Ishikawa (cell line): ENCODE measurements around the gene RMRP.

Experiments
- CEBPB ChIP-seq: IDR thresholded peaks from 2 replicates; pipeline ENCODE4 v1.6.1; 2012
- CREB1 ChIP-seq: IDR thresholded peaks from 2 replicates; pipeline ENCODE4 v1.6.1; 2012; ENCODE audit warnings: low read depth
- EGR1 ChIP-seq: IDR thresholded peaks from 2 replicates; pipeline ENCODE4 v1.6.1; 2012
- EP300 ChIP-seq: IDR thresholded peaks from 2 replicates; pipeline ENCODE4 v1.6.1; 2012; ENCODE audit warnings: borderline replicate concordance
- FOXM1 ChIP-seq: IDR thresholded peaks from 2 replicates; pipeline ENCODE4 v1.6.1; 2012; ENCODE audit warnings: low read depth, borderline replicate concordance
- NFIC ChIP-seq: IDR thresholded peaks from 2 replicates; pipeline ENCODE4 v1.6.1; 2012
- RAD21 ChIP-seq: IDR thresholded peaks from 2 replicates; pipeline ENCODE4 v1.6.1; 2012; ENCODE audit warnings: low read depth
- TAF1 ChIP-seq: IDR thresholded peaks from 2 replicates; pipeline ENCODE4 v1.6.1; 2012; ENCODE audit warnings: low read depth, mild to moderate bottlenecking
- TCF12 ChIP-seq: IDR thresholded peaks from 2 replicates; pipeline ENCODE4 v1.6.1; 2012; ENCODE audit warnings: low read depth
- TEAD4 ChIP-seq: IDR thresholded peaks from 2 replicates; pipeline ENCODE4 v1.6.1; 2012
- YY1 ChIP-seq: IDR thresholded peaks from 2 replicates; pipeline ENCODE4 v1.6.1; 2012; ENCODE audit warnings: low read depth
- ZBTB7A ChIP-seq: IDR thresholded peaks from 2 replicates; pipeline ENCODE4 v1.6.1; 2012; ENCODE audit warnings: low read depth
- TF ChIP-seq, protein P1 (sequence below): IDR thresholded peaks from 2 replicates; pipeline ENCODE4 v1.6.1; 2012
- TF ChIP-seq, protein P2 (sequence below): IDR thresholded peaks from 2 replicates; pipeline ENCODE4 v1.6.1; 2012
- TF ChIP-seq, protein P3 (sequence below): IDR thresholded peaks from 2 replicates; pipeline ENCODE4 v1.6.1; 2012; ENCODE audit warnings: low read depth, mild to moderate bottlenecking

Gene RMRP

DNA sequence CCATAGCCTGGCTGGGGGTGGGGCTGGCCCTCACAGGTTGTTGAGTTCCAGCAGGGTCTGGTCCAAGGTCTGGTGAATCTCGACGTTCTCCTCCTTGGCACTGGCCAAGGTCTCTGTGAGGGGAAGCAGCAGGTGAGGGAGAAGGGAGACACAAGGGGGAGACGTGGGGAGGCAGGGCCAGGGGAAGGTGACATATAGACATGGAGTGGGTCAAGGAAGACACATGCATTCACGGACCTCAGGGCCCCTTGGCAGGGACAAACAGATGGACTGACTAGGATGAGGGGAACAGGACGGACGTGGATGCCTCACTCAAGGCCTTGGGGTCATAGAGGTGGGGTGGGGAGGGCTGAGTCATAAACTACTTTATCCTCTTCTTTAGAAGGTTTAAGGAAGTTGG is 24.2 kb upstream of the RMRP start:
- TF ChIP-seq YY1 (no peak), ZBTB7A (no peak), EGR1 (no peak), CREB1 (no peak), CEBPB (no peak), TEAD4 (no peak), RAD21 (no peak), FOXM1 (no peak), NFIC (no peak), EP300 (no peak), TAF1 (no peak), TCF12 (no peak)
- TF ChIP-seq, protein P1, sequence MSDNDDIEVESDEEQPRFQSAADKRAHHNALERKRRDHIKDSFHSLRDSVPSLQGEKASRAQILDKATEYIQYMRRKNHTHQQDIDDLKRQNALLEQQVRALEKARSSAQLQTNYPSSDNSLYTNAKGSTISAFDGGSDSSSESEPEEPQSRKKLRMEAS: no peak
- TF ChIP-seq, protein P2, sequence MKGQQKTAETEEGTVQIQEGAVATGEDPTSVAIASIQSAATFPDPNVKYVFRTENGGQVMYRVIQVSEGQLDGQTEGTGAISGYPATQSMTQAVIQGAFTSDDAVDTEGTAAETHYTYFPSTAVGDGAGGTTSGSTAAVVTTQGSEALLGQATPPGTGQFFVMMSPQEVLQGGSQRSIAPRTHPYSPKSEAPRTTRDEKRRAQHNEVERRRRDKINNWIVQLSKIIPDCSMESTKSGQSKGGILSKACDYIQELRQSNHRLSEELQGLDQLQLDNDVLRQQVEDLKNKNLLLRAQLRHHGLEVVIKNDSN: no peak
- TF ChIP-seq, protein P3, sequence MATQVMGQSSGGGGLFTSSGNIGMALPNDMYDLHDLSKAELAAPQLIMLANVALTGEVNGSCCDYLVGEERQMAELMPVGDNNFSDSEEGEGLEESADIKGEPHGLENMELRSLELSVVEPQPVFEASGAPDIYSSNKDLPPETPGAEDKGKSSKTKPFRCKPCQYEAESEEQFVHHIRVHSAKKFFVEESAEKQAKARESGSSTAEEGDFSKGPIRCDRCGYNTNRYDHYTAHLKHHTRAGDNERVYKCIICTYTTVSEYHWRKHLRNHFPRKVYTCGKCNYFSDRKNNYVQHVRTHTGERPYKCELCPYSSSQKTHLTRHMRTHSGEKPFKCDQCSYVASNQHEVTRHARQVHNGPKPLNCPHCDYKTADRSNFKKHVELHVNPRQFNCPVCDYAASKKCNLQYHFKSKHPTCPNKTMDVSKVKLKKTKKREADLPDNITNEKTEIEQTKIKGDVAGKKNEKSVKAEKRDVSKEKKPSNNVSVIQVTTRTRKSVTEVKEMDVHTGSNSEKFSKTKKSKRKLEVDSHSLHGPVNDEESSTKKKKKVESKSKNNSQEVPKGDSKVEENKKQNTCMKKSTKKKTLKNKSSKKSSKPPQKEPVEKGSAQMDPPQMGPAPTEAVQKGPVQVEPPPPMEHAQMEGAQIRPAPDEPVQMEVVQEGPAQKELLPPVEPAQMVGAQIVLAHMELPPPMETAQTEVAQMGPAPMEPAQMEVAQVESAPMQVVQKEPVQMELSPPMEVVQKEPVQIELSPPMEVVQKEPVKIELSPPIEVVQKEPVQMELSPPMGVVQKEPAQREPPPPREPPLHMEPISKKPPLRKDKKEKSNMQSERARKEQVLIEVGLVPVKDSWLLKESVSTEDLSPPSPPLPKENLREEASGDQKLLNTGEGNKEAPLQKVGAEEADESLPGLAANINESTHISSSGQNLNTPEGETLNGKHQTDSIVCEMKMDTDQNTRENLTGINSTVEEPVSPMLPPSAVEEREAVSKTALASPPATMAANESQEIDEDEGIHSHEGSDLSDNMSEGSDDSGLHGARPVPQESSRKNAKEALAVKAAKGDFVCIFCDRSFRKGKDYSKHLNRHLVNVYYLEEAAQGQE: no peak

DNA sequence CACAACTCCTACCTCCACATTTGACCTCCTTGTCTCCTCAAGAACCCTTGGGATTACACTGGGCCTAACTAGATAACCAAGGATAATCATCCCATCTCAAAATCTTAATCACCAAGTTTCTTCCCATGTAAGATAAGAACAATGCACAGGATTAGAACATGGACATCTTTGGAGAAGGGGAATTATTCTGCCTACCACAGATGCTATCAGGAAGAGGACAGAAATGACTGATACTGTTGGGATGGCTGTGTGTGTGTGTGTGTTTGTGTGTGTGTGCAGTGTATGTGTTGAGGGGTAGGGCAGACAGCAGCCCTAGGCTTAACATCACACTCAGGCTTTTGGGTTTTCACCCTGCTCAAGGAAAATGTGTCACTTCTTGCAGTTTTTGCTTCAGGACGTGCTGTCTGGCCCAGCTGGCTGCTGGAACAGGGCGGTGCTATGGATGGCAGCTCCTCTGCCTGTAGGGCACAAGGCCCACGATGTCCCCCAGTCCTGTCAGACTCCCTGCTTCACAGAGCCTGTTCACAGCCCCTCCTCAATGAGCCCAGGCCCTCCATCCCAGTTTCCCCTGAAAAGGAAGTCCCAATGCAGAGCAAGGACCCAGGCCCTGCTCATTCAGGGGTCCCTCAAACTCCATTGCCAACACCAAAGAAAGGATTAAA is 23.7 kb upstream of the RMRP start:
- TF ChIP-seq, protein P3: no peak
- TF ChIP-seq FOXM1 (no peak), EP300 (no peak), TEAD4 (no peak), NFIC (no peak), TCF12 (no peak), ZBTB7A (no peak), RAD21 (no peak), TAF1 (no peak), CREB1 (no peak), CEBPB (no peak), YY1 (no peak), EGR1 (no peak)
- TF ChIP-seq, protein P1: no peak
- TF ChIP-seq, protein P2: no peak

DNA sequence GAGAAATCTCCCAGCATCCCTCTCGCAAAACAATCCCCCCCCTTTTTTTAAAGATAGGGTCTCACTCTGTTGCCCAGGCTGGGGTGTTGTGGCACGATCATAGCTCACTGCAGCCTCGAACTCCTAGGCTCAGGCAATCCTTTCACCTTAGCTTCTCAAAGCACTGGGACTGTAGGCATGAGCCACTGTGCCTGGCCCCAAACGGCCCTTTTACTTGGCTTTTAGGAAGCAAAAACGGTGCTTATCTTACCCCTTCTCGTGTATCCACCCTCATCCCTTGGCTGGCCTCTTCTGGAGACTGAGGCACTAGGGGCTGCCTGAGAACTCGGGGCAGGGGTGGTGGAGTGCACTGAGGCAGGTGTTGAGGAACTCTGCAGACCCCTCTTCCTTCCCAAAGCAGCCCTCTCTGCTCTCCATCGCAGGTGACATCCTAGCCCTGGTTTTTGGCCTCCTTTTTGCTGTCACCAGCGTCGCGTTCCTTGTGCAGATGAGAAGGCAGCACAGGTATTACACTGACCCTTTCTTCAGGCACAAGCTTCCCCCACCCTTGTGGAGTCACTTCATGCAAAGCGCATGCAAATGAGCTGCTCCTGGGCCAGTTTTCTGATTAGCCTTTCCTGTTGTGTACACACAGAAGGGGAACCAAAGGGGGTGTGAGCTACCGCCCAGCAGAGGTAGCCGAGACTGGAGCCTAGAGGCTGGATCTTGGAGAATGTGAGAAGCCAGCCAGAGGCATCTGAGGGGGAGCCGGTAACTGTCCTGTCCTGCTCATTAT is 22.7 kb upstream of the RMRP start:
- TF ChIP-seq EP300: no peak
- TF ChIP-seq CEBPB: no peak
- no peak for TF ChIP-seq FOXM1
- TF ChIP-seq, protein P2: no peak
- TF ChIP-seq, protein P1: no peak
- TF ChIP-seq CREB1: no peak
- TF ChIP-seq, protein P3: no peak
- TF ChIP-seq TAF1: no peak
- no peak for TF ChIP-seq YY1
